NB4 (cell line): ENCODE data around the gene MYLK2.
"Not testable (repeated sequence)": the region's sequence is repeated elsewhere in the genome, so short reads cannot be mapped to it uniquely, and the experiment has no call there.

ENCODE experiments used
- DNase-seq: peaks from one replicate; pipeline ENCODE4 v3.0.0; 2010; ENCODE audit warnings: low read depth
- H3K4me3 ChIP-seq: one replicate; pipeline ENCODE4 v1.5.1; 2011; ENCODE audit warnings: mild to moderate bottlenecking, low read depth, low read length, moderate library complexity
- CTCF ChIP-seq: IDR thresholded peaks from one replicate; pipeline ENCODE4 v1.5.1; 2012; ENCODE audit warnings: low read depth, low read length
- MAX ChIP-seq: IDR thresholded peaks from 2 replicates; pipeline ENCODE4 v1.6.1; 2011; ENCODE audit warnings: low read depth, low read length
- MYC ChIP-seq: IDR thresholded peaks from 2 replicates; pipeline ENCODE4 v1.6.1; 2011; ENCODE audit warnings: low read depth, low read length
- POLR2A ChIP-seq: IDR thresholded peaks from 2 replicates; pipeline ENCODE4 v1.6.1; 2011; ENCODE audit warnings: mild to moderate bottlenecking; ENCODE audit not compliant: insufficient read length; ENCODE audit errors: extremely low read depth

MYLK2 gene

GRCh38 chr20:31811796-31812728, 7.1 kb upstream of the MYLK2 start:
- no peak for DNase-seq

GRCh38 chr20:31813611-31814010, 5.5 kb upstream of the MYLK2 start:
- DNase-seq = no peak
- no peak overlapping the region for H3K4me3 ChIP-seq
- TF ChIP-seq POLR2A (no peak), MYC (no peak), CTCF (no peak), MAX (no peak)

More at GRCh38 chr20:31811796-31812728, 7.1 kb upstream of the MYLK2 start:
- no peak overlapping the region for H3K4me3 ChIP-seq
- TF ChIP-seq POLR2A = no peak

GRCh38 chr20:31814142-31814541, 5.0 kb upstream of the MYLK2 start:
- not testable (repeated sequence) for DNase-seq

GRCh38 chr20:31815408-31816188, 3.6 kb upstream of the MYLK2 start:
- TF ChIP-seq MYC (no peak), CTCF (no peak), MAX (no peak), POLR2A (no peak)
- no peak overlapping the region for H3K4me3 ChIP-seq
- DNase-seq = peak; percentile 62

More at GRCh38 chr20:31814142-31814541, 5.0 kb upstream of the MYLK2 start:
- H3K4me3 ChIP-seq = not testable (repeated sequence)

GRCh38 chr20:31816221-31816620, 2.9 kb upstream of the MYLK2 start:
- no peak for TF ChIP-seq MYC
- TF ChIP-seq MAX = no peak
- TF ChIP-seq POLR2A = no peak
- no peak for TF ChIP-seq CTCF
- no peak for DNase-seq
- H3K4me3 ChIP-seq = no peak overlapping the region

- no peak for TF ChIP-seq CTCF
- TF ChIP-seq MYC = no peak
- no peak for TF ChIP-seq MAX
- TF ChIP-seq POLR2A = no peak
- no peak for DNase-seq
- no peak overlapping the region for H3K4me3 ChIP-seq
These were observed 1.7 kb upstream of the MYLK2 start for GRCh38 chr20:31817461-31817860.
